Liver (tissue), 9 donors: ENCODE data around the gene TMEM182. TPM values are rescaled to one million over a fixed set of nuclear protein-coding genes. Genes with fewer than 3 reads are reported as not detected.

Experiments used
- DNase-seq: peaks from one replicate; pipeline ENCODE4 v3.0.0-alpha.2; 2017; ENCODE audit warnings: low spot score
- H3K27ac ChIP-seq, 2 donors: one replicate each; pipeline ENCODE4 v1.7.0; 2013; ENCODE audit warnings: inconsistent platforms in 2 of 2, low read length in 2 of 2, control low read depth in 1 of 2, low read depth in 1 of 2, mild to moderate bottlenecking in 1 of 2
- H3K27me3 ChIP-seq, 4 donors: one replicate each; pipeline versions ENCODE4 v1.6.1 to v1.7.0; 2013; ENCODE audit warnings: low read length in 3 of 4, inconsistent platforms in 1 of 4, mild to moderate bottlenecking in 1 of 4, moderate library complexity in 1 of 4; ENCODE audit not compliant: control insufficient read depth in 4 of 4, insufficient read depth in 4 of 4
- H3K36me3 ChIP-seq, 4 donors: one replicate each; pipeline versions ENCODE4 v1.6.1 to v1.7.0; 2013; ENCODE audit warnings: low read length in 3 of 4, mild to moderate bottlenecking in 3 of 4, low read depth in 1 of 4, moderate library complexity in 1 of 4; ENCODE audit not compliant: control insufficient read depth in 4 of 4, insufficient read depth in 3 of 4
- H3K4me1 ChIP-seq, 4 donors: one replicate each; pipeline versions ENCODE4 v1.6.1 to v1.7.0; 2013; ENCODE audit warnings: low read length in 3 of 4, mild to moderate bottlenecking in 3 of 4, moderate library complexity in 1 of 4; ENCODE audit not compliant: control insufficient read depth in 4 of 4, insufficient read depth in 4 of 4
- H3K4me3 ChIP-seq, 3 donors: one replicate each; pipeline versions ENCODE4 v1.6.1 to v1.7.0; 2013; ENCODE audit warnings: low read length in 3 of 3, control low read depth in 1 of 3, low read depth in 1 of 3, mild to moderate bottlenecking in 1 of 3
- H3K9ac ChIP-seq, 2 donors: one replicate each; pipeline ENCODE4 v1.7.0; 2013; ENCODE audit warnings: low read length in 2 of 2, mild to moderate bottlenecking in 2 of 2, moderate library complexity in 2 of 2, control low read depth in 1 of 2, low read depth in 1 of 2
- H3K9me3 ChIP-seq, 4 donors: one replicate each; pipeline versions ENCODE4 v1.6.1 to v1.7.0; 2013; ENCODE audit warnings: low read length in 3 of 4; ENCODE audit not compliant: control insufficient read depth in 4 of 4
- EGR1 ChIP-seq, 2 donors: IDR thresholded peaks; 2 replicates each; pipeline ENCODE4 v1.6.1; 2016 to 2018; ENCODE audit warnings: antibody characterized with exemption in 2 of 2, low read depth in 2 of 2
- FOXA1 ChIP-seq: IDR thresholded peaks from 2 replicates; pipeline ENCODE4 v1.6.1; 2016; ENCODE audit warnings: antibody characterized with exemption
- FOXA2 ChIP-seq: IDR thresholded peaks from 2 replicates; pipeline ENCODE4 v1.6.1; 2016; ENCODE audit warnings: antibody characterized with exemption
- GABPA ChIP-seq, 2 donors: IDR thresholded peaks in 1 of 2; conservative IDR thresholded peaks in 1 of 2; 2 replicates each; pipeline ENCODE4 v1.6.1; 2016; ENCODE audit warnings: antibody characterized with exemption in 2 of 2, mild to moderate bottlenecking in 1 of 2, moderate library complexity in 1 of 2
- HNF4A ChIP-seq, 2 donors: conservative IDR thresholded peaks; 2 replicates each; pipeline ENCODE4 v1.6.1; 2016; ENCODE audit warnings: antibody characterized with exemption in 2 of 2, mild to moderate bottlenecking in 2 of 2
- HNF4G ChIP-seq: IDR thresholded peaks from 2 replicates; pipeline ENCODE4 v1.6.1; 2016; ENCODE audit warnings: antibody characterized with exemption
- JUND ChIP-seq, 2 donors: IDR thresholded peaks; 2 replicates each; pipeline ENCODE4 v1.6.1; 2016; ENCODE audit warnings: antibody characterized with exemption in 2 of 2
- NR2F2 ChIP-seq: IDR thresholded peaks from 2 replicates; pipeline ENCODE4 v1.6.1; 2016; ENCODE audit warnings: antibody characterized with exemption
- RAD21 ChIP-seq, 2 donors: IDR thresholded peaks; 2 replicates each; pipeline ENCODE4 v1.6.1; 2016; ENCODE audit warnings: antibody characterized with exemption in 2 of 2, mild to moderate bottlenecking in 2 of 2
- RXRA ChIP-seq, 2 donors: IDR thresholded peaks; 2 replicates each; pipeline ENCODE4 v1.6.1; 2017 to 2018; ENCODE audit warnings: antibody characterized with exemption in 2 of 2, mild to moderate bottlenecking in 1 of 2
- SP1 ChIP-seq: IDR thresholded peaks from 2 replicates; pipeline ENCODE4 v1.6.1; 2018; ENCODE audit warnings: antibody characterized with exemption, mild to moderate bottlenecking
- TAF1 ChIP-seq: conservative IDR thresholded peaks from 2 replicates; pipeline ENCODE4 v1.6.1; 2016; ENCODE audit warnings: antibody characterized with exemption, mild to moderate bottlenecking
- YY1 ChIP-seq: IDR thresholded peaks from 2 replicates; pipeline ENCODE4 v1.6.1; 2016; ENCODE audit warnings: antibody characterized with exemption, mild to moderate bottlenecking
- WGBS: extraction: QIAGEN DNeasy Blood & Tissue Kit; methylation state at CpG from one replicate; pipeline ENCODE4 v1.1.7; 2013; 5-methylcytosine and 5-hydroxymethylcytosine counted together
- polyA plus RNA-seq, 2 donors: library from polyadenylated mRNA; stranded (reverse) in 1 of 2; unstranded in 1 of 2; fragments of 200-250 nt in 1 of 2; fragments of >200 nt in 1 of 2; fragmentation: Nextera tagmentation in 1 of 2; extraction: Ambion mirVana in 1 of 2; gene quantifications; one replicate each; pipeline versions ENCODE4 v1.2.1 to v1.2.3, GENCODE V29; 2013 to 2015
- total RNA-seq, 2 donors: library from RNA; depleted of rRNA; stranded (reverse); fragments of >200 nt; gene quantifications; one replicate each; pipeline ENCODE4 v1.2.3, GENCODE V29; 2014
- TF ChIP-seq, protein P1 (sequence below): IDR thresholded peaks from 2 replicates; pipeline ENCODE4 v1.6.1; 2016; ENCODE audit warnings: antibody characterized with exemption
- TF ChIP-seq, protein P2 (sequence below): IDR thresholded peaks from 2 replicates; pipeline ENCODE4 v1.6.1; 2016; ENCODE audit warnings: antibody characterized with exemption
- TF ChIP-seq, protein P3 (sequence below): IDR thresholded peaks from 2 replicates; pipeline ENCODE4 v1.6.1; 2016; ENCODE audit warnings: antibody characterized with exemption
- TF ChIP-seq, protein P4 (sequence below): fragments of 150-350 bp; IDR thresholded peaks from 2 replicates; pipeline ENCODE4 v1.5.1; 2017; ENCODE audit warnings: improper control_type of control experiment, low read depth, low read length; ENCODE audit not compliant: missing input control
- TF ChIP-seq, protein P5 (sequence below): IDR thresholded peaks from 2 replicates; pipeline ENCODE4 v1.6.1; 2016; ENCODE audit warnings: antibody characterized with exemption, mild to moderate bottlenecking
- donor health status: healthy.
- donor health status: healthy.
- donor health status: healthy.
- donor health status: healthy.
- donor health status: healthy.

The TMEM182 gene
- total and polyA plus RNA-seq, 4 donors, result 2.8 to 12.5 (median 5.1) TPM

DNA sequence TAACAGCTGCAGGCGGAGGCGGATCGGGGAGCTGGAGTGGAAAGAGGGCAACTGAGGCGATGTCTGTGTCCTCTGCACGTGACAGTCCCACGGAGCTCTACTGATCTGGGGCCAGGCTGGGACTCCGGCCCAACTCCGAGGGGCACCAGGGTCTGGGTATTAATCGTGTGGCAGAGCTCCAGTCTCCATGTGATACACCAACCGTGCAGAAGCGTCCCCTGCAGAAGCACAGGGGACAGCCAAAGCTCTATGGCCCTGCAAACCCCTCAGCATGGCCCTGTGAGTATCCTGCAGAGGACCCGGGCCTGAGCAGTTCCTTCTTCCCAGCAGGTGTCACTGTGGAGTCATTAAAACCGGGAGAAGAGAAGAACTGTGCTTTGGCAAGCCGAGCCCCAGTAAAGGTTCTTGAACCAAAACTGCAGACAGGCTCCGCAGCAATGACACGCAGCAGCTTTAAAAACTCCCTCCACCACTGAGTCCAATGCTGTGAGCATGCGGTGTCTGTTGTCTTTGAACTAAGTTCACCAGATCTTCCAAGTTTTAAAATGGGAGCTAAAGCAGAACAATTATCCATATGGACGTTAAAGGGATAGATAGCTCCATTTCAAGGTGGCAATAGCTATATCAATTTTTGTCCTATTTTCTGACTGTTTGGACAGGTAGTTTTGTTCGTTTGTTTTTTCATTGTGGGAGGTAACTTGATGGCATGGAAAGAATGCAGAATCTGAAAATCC lies 79.4 kb downstream of the TMEM182 start:
- Histone ChIP-seq H3K36me3 (no peaks in the 10 kb centered on the region), H3K4me3 (no peak overlapping the region), H3K9ac (no peak overlapping the region), H3K27ac (no peak overlapping the region), H3K9me3 (no peaks in the 10 kb centered on the region), H3K4me1 (no peaks in the 10 kb centered on the region), H3K27me3 (no peaks in the 10 kb centered on the region)
- 51% methylated on average over 19 of the region's 19 CpGs for WGBS
- TF ChIP-seq HNF4G (no peak), SP1 (no peak), FOXA1 (no peak), JUND (IDR thresholded peaks at IDR 0.05) (no peak), RAD21 (IDR thresholded peaks at IDR 0.05) (peak; percentile 40 to 66), EGR1 (IDR thresholded peaks at IDR 0.05; ENCODE audit: low read depth in 2 of 2) (no peak), NR2F2 (no peak), FOXA2 (no peak), GABPA (IDR thresholded peaks at IDR 0.05 in 1 of 2, conservative IDR thresholded peaks at IDR 0.05 in 1 of 2) (no peak), HNF4A (conservative IDR thresholded peaks at IDR 0.05) (no peak), YY1 (no peak), RXRA (IDR thresholded peaks at IDR 0.05) (no peak), TAF1 (no peak)
- TF ChIP-seq, protein P1, sequence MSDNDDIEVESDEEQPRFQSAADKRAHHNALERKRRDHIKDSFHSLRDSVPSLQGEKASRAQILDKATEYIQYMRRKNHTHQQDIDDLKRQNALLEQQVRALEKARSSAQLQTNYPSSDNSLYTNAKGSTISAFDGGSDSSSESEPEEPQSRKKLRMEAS, result no peak
- TF ChIP-seq, protein P2, sequence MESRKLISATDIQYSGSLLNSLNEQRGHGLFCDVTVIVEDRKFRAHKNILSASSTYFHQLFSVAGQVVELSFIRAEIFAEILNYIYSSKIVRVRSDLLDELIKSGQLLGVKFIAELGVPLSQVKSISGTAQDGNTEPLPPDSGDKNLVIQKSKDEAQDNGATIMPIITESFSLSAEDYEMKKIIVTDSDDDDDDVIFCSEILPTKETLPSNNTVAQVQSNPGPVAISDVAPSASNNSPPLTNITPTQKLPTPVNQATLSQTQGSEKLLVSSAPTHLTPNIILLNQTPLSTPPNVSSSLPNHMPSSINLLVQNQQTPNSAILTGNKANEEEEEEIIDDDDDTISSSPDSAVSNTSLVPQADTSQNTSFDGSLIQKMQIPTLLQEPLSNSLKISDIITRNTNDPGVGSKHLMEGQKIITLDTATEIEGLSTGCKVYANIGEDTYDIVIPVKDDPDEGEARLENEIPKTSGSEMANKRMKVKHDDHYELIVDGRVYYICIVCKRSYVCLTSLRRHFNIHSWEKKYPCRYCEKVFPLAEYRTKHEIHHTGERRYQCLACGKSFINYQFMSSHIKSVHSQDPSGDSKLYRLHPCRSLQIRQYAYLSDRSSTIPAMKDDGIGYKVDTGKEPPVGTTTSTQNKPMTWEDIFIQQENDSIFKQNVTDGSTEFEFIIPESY, result no peak
- TF ChIP-seq, protein P3, sequence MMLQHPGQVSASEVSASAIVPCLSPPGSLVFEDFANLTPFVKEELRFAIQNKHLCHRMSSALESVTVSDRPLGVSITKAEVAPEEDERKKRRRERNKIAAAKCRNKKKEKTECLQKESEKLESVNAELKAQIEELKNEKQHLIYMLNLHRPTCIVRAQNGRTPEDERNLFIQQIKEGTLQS, result no peak
- TF ChIP-seq, protein P4, sequence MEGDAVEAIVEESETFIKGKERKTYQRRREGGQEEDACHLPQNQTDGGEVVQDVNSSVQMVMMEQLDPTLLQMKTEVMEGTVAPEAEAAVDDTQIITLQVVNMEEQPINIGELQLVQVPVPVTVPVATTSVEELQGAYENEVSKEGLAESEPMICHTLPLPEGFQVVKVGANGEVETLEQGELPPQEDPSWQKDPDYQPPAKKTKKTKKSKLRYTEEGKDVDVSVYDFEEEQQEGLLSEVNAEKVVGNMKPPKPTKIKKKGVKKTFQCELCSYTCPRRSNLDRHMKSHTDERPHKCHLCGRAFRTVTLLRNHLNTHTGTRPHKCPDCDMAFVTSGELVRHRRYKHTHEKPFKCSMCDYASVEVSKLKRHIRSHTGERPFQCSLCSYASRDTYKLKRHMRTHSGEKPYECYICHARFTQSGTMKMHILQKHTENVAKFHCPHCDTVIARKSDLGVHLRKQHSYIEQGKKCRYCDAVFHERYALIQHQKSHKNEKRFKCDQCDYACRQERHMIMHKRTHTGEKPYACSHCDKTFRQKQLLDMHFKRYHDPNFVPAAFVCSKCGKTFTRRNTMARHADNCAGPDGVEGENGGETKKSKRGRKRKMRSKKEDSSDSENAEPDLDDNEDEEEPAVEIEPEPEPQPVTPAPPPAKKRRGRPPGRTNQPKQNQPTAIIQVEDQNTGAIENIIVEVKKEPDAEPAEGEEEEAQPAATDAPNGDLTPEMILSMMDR, result peak; percentile 49
- DNase-seq, result peak; percentile 42

DNA sequence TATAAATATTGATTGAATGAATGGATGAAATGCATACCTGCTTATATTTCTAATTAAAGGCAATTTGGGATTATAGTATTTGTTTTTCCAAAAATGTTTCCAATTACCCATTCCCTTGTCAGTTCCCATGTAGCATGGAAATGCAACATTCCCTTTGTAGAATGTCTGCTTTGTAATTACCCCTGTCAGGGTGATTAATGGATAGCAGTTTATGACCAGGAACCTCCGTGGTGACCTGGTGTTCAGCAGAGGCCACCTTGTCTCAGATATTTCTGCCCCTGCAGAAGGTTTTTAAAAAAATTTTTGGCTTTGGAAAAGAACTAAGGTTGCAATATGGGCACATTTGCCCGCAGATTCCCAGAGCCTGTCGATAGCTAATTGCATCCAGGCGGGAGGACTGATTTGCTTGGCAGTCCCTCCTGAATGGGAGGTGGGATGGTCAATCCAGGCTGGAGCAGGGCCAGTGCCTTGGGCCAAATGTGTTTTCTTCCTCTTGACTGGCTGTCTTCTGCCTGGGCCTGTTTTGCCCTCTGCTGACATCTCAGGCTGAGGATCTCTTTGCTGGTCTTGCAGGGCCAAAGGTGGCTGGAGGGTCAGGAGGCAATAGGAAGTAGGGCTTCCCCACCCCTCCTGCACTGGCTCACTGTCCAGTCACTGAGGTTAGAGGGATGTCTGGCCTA lies 82.1 kb downstream of the TMEM182 start:
- Histone ChIP-seq H3K36me3 (no peaks in the 10 kb centered on the region), H3K27me3 (peaks cover 0 to 6% (median 0%) of the 10 kb centered on the region in 4 donors), H3K9me3 (no peaks in the 10 kb centered on the region), H3K27ac (no peak overlapping the region), H3K4me1 (no peaks in the 10 kb centered on the region), H3K9ac (no peak overlapping the region), H3K4me3 (no peak overlapping the region)
- TF ChIP-seq, protein P4, result no peak
- no peak for TF ChIP-seq GABPA (IDR thresholded peaks at IDR 0.05 in 1 of 2, conservative IDR thresholded peaks at IDR 0.05 in 1 of 2)
- no peak for TF ChIP-seq JUND (IDR thresholded peaks at IDR 0.05)
- TF ChIP-seq HNF4A (conservative IDR thresholded peaks at IDR 0.05), result no peak
- TF ChIP-seq SP1, result no peak
- no peak for TF ChIP-seq RAD21 (IDR thresholded peaks at IDR 0.05)
- no peak for TF ChIP-seq FOXA1
- no peak for TF ChIP-seq HNF4G
- TF ChIP-seq, protein P5, sequence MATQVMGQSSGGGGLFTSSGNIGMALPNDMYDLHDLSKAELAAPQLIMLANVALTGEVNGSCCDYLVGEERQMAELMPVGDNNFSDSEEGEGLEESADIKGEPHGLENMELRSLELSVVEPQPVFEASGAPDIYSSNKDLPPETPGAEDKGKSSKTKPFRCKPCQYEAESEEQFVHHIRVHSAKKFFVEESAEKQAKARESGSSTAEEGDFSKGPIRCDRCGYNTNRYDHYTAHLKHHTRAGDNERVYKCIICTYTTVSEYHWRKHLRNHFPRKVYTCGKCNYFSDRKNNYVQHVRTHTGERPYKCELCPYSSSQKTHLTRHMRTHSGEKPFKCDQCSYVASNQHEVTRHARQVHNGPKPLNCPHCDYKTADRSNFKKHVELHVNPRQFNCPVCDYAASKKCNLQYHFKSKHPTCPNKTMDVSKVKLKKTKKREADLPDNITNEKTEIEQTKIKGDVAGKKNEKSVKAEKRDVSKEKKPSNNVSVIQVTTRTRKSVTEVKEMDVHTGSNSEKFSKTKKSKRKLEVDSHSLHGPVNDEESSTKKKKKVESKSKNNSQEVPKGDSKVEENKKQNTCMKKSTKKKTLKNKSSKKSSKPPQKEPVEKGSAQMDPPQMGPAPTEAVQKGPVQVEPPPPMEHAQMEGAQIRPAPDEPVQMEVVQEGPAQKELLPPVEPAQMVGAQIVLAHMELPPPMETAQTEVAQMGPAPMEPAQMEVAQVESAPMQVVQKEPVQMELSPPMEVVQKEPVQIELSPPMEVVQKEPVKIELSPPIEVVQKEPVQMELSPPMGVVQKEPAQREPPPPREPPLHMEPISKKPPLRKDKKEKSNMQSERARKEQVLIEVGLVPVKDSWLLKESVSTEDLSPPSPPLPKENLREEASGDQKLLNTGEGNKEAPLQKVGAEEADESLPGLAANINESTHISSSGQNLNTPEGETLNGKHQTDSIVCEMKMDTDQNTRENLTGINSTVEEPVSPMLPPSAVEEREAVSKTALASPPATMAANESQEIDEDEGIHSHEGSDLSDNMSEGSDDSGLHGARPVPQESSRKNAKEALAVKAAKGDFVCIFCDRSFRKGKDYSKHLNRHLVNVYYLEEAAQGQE, result no peak
- TF ChIP-seq RXRA (IDR thresholded peaks at IDR 0.05), result no peak
- TF ChIP-seq TAF1, result no peak
- no peak for DNase-seq
- whole genome bisulfite sequencing, result 80% methylated on average over 4 of the region's 4 CpGs
